HG02938 (cell line): ENCODE measurements around the gene PEX6.

ENCODE experiments used
- ATAC-seq: cut with Tn5 transposase; IDR thresholded peaks from one replicate; pipeline ENCODE4 v1.9.1; 2021; ENCODE audit warnings: mild to moderate bottlenecking, moderate library complexity; ENCODE audit not compliant: unreplicated experiment

Gene PEX6, protein sequence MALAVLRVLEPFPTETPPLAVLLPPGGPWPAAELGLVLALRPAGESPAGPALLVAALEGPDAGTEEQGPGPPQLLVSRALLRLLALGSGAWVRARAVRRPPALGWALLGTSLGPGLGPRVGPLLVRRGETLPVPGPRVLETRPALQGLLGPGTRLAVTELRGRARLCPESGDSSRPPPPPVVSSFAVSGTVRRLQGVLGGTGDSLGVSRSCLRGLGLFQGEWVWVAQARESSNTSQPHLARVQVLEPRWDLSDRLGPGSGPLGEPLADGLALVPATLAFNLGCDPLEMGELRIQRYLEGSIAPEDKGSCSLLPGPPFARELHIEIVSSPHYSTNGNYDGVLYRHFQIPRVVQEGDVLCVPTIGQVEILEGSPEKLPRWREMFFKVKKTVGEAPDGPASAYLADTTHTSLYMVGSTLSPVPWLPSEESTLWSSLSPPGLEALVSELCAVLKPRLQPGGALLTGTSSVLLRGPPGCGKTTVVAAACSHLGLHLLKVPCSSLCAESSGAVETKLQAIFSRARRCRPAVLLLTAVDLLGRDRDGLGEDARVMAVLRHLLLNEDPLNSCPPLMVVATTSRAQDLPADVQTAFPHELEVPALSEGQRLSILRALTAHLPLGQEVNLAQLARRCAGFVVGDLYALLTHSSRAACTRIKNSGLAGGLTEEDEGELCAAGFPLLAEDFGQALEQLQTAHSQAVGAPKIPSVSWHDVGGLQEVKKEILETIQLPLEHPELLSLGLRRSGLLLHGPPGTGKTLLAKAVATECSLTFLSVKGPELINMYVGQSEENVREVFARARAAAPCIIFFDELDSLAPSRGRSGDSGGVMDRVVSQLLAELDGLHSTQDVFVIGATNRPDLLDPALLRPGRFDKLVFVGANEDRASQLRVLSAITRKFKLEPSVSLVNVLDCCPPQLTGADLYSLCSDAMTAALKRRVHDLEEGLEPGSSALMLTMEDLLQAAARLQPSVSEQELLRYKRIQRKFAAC

DNA sequence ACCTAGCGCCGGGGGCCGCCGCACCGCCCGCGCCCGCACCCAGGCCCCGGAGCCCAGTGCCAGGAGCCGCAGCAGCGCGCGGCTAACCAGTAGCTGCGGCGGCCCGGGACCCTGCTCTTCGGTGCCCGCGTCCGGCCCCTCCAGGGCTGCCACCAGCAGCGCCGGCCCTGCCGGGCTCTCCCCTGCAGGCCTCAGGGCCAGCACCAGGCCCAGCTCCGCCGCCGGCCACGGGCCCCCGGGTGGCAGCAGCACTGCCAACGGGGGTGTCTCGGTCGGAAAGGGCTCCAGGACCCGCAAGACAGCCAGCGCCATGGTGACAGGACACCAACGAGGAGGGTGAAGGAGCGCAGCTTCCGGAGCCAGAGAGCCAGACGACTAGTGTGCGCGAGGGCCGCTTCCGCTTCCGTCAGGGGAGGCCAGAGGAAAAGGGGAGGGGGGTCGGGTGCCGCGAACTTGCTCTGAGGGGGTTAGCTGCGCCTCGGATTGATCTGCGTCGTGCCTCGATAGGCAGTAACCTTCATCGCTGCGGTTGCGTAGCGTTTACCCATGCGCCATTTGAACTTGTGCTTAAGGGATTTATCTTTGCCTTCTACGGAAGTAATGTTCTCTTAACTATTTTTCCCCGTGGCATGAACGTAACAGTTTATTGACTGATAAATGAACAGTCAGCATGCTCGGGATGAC is at the start of gene PEX6:
Gene PEX6, minus strand, starts transcription at position 343 of the 684 bp plus-strand sequence. Its CDS starts 31 bp downstream, at position 312.
- ATAC-seq: peak; percentile 86

DNA sequence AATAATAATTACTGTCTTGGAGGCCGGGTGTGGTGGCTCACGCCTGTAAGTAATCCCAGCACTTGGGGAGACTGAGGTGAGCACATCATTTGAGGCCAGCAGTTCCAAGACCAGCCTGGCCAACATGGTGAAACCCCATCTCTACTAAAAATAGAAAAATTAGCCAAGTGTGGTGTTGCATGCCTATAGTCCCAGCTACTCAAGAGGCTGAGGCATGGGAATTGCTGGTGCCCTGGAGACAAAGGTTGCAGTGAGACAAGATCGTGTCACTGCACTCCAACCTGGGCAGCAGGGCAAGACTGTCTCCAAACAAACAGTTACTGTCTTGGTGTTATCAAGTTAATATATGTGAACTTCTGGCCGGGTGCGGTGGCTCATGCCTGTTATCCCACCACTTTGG is 47.4 kb upstream of the PEX6 start:
- no peak for ATAC-seq

GRCh38 chr6:43024436-43024835 is 45.5 kb upstream of the PEX6 start:
- ATAC-seq: no peak

DNA sequence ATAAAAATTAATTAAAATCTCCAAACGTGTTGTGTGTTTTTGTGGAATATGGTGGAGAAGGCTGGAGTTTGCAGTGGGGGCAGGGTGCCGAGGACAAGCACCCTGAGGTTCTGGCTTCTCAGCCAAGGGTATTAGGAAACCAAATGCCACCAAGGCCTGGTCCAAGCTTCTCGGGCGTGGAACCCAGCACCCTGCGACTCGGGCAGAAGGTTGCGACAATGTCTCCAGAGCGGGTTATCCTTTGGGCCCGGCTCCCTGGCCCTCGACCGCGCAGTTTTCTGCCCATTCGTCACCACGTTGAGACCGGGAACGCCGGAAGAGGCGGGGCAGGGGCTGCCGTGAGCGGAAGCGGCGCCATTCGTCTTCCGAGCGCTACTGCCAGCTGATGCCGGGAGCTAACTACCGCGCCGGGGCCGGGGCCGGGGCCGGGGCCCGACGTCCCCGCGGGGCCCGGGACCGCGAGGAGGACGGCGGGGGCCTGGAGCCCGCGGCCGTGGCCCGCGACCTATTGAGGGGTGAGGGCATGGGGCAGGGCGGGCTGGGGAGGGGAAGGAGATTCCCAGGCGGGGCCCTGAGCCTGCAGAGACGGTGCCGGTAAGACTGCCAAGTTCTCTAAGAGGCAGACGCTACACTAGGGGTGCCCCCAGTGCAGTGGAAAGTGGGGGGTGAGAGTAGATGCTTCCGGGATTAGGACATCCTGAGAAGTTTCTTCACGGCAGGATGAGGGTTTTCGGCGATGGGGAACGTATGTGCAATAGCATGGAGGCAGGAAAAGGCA is 42.5 kb upstream of the PEX6 start, which contains the start of gene RRP36:
Gene RRP36, plus strand, starts transcription at position 354 of the 778 bp plus-strand sequence. Its CDS starts 32 bp downstream, at position 386.
- ATAC-seq: no peak

GRCh38 chr6:43020847-43021246 is 41.9 kb upstream of the PEX6 start:
- ATAC-seq: no peak

DNA sequence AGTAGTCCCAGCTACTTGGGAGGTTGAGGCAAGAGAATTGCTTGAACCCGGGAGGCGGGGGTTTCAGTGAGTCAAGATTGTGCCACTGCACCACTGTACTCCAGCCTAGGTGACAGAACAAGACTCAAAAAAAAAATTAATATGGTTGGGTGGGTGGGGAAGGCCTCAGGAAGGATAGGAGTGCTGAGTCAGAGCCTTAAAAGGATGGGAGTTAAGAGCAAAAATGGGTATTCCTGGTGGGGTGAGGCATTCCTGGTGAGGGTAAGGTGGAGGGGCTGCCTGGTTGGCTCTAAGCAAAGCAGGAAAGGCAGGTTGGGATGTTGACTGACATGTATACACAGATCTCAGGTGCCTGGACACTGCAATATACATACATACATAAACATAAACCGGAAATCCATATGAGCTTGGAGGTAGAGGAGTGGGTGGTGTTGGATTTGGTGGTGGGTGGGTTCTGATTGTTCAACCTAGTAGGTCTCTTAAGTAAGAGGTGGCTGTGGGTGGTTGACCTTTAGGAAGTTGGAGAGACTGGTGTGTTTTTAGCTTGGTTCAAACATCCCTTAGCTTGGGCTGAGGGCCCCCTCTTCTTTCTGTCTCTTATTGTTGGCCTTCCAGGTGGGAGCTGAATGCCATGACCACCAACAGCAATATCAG is 41.2 kb upstream of the PEX6 start:
- no peak for ATAC-seq

DNA sequence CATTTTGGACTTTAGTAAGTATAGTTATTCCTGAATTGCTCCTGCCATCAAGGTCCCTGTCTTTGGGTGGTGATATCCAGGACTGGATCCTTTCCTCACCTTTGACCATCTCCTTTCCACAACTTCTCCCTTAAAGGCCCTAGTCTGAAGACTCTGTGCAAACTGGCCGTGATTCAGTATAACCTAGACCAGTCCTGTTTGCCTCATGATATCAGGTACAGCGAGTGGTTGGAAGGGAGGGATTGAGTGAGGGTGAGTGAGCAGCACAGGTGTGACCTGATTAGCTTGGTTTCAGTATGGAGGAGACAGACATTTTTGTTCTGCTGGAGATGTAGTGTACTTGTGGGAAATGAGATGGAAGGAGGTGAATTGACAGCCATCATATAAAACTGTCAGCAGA is 40.2 kb upstream of the PEX6 start:
- no peak for ATAC-seq

DNA sequence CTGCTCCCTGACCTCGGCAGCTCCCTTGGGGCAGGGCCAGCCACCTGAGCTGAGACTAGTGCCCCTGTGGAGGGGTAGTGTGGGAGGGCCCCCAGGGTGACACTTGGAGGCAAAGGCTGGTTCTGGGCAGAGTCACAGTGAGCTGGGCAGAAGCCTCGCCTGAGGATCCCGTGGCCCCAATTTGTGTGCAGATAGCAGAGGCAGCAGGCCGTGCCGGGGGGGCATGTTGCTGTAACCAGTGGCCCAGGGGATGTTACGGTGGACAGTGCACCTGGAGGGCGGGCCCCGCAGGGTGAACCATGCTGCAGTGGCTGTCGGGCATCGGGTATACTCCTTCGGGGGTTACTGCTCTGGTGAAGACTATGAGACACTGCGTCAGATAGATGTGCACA is 38.0 kb upstream of the PEX6 start:
- ATAC-seq: no peak

- no peak for ATAC-seq
These were observed 37.4 kb upstream of the PEX6 start for GRCh38 chr6:43016176-43016942.

GRCh38 chr6:43014434-43014909 is 35.5 kb upstream of the PEX6 start:
- ATAC-seq: no peak

DNA sequence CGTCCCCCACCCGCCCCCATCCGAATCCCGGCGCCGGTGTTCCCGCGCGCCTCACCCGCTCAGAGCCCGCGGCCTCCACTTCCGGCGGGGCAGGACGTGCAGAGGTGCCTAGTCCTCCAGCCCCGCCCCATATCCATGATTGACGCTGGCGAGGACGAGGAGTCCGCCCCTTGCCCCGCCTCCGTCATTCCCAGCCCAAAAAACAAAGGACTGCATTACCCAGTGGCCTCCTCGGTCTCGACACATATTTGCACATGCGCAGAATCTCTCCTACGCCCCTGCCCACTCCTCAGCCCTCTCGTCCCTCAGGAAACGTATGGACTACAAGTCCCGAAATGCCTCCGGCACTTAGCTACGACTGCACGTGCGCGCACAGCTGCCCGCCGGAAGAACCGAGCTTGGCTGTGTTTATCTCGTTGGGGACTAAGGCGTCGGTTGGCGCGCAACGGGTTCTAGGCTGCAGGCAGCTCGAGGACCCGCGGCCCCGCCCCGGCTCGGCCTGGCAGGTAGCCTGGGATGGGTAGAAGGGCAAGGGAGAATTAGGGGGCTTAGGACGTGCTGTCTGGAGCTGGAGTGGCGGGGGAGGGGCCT is 35.0 kb upstream of the PEX6 start, which contains the start of the genes KLHDC3 and MEA1:
Gene KLHDC3, plus strand, starts transcription at position 407 of the 591 bp plus-strand sequence. CDS start 2,944 bp downstream, outside the sequence.
Gene MEA1, minus strand, starts transcription at position 104 of the 591 bp plus-strand sequence. CDS start 133 bp downstream, outside the sequence.
- ATAC-seq: peak; percentile 94

DNA sequence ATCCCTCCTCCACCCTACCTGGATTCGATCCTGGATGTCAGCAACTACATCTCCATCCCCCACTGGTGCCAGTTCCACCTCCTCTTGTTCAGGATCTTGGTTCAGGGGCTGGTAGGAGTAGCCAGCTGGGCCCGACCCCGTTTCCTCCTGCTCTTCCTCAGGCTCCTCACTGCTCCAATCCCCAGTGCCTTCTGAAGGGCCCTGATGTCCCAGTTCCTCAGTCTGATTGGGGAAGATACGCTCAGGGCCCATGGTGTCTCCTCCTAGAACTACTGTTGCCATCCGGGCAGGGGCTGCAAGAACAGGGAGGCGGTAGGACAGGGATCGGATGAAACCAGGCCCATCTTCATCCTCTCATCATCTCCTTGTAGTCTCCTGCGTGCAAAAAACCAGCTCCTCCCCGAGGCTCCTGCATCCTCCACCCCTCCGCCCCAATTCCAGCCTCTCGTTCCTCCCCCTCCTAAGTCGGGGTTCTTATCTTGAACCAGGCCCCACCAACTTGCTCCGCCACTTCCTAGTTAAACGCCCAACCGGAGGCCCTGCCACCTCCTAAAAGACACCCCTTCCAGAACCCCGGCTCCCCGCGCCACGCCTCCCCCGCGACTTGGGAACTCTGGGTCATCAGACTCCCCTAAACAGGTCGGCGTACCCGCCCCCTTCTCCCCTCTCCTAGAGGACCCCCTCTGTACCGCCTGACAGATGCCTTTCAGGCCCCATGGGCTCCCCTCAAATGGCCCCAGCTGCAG is 34.3 kb upstream of the PEX6 start:
- ATAC-seq: peak; percentile 1

DNA sequence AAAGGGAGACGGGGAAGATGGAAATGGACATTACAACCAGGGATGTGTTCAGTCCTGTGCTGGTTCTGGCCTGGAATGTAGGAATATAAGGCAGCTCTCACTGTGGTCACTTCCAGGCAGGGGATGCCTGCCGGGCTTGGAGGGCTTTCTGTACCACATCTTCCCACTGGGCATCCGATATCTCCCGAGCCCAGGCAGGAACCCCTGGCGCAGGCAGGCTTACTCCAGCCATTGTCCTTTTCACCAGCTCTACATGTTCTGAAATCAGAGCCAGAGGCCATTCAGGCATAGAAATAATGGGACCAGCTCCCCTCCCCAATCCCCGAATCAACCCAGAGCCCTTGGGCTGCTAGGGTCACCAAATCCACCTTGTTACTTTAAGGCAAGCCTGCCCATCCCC is 33.4 kb upstream of the PEX6 start:
- ATAC-seq: no peak

- ATAC-seq: no peak
These were observed 32.2 kb upstream of the PEX6 start for GRCh38 chr6:43011207-43011606.

DNA sequence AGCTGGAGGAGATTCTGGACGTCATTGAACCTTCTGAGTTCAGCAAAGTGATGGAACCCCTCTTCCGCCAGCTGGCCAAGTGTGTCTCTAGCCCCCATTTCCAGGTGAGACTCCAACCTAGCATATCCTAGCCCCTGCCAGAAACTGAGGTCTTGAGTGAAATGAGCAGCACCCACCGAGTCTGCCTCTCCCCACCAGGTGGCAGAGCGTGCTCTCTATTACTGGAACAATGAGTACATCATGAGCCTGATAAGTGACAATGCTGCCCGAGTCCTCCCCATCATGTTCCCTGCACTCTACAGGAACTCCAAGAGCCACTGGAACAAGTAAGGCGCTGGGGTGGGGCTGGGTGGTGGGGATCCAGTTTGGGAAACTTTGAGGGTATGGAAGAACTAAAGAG is 30.1 kb upstream of the PEX6 start:
- ATAC-seq: no peak

- ATAC-seq: no peak
These were observed 28.1 kb upstream of the PEX6 start for GRCh38 chr6:43007126-43007525.

DNA sequence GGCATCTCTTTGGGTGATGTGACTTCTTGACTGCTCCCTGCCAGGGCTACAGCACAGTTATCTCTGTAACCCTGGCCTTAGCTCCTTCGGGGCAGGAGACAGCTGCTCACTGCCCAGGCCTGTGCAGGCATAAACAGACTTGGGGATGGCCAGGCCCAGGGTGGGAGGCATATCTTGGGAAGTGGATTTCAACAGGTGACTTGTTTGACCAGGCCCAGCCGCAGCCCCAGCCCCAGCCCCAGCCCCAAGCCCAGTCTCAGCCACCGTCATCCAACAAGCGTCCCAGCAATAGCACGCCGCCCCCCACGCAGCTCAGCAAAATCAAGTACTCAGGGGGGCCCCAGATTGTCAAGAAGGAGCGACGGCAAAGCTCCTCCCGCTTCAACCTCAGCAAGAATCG is 27.3 kb upstream of the PEX6 start:
- ATAC-seq: no peak
